C4-2B (cell line): ENCODE data around the gene COL13A1.

Experiments
- H3K27ac ChIP-seq: fragments of 450-650 bp; 2 replicates; pipeline ENCODE4 v1.5.1; 2017
- CTCF ChIP-seq: fragments of 450-650 bp; conservative IDR thresholded peaks from 2 replicates; pipeline ENCODE4 v1.5.1; 2017; ENCODE audit warnings: mild to moderate bottlenecking
- ZFX ChIP-seq: fragments of 450-650 bp; IDR thresholded peaks from 2 replicates; pipeline ENCODE4 v1.6.1; 2017

COL13A1 gene

GRCh38 chr10:69974551-69975155, 172.9 kb downstream of the COL13A1 start:
- no peak overlapping the region for H3K27ac ChIP-seq

GRCh38 chr10:69976795-69977546, 175.3 kb downstream of the COL13A1 start:
- TF ChIP-seq CTCF (no peak), ZFX (no peak)

More at GRCh38 chr10:69974551-69975155, 172.9 kb downstream of the COL13A1 start:
- no peak for TF ChIP-seq ZFX
- no peak for TF ChIP-seq CTCF

GRCh38 chr10:69979174-69979573, 177.5 kb downstream of the COL13A1 start:
- TF ChIP-seq ZFX (no peak), CTCF (no peak)
- H3K27ac ChIP-seq, result no peak overlapping the region

More at GRCh38 chr10:69976795-69977546, 175.3 kb downstream of the COL13A1 start:
- no peak overlapping the region for H3K27ac ChIP-seq

GRCh38 chr10:69980672-69981071, 179.0 kb downstream of the COL13A1 start:
- H3K27ac ChIP-seq, result no peak overlapping the region
- TF ChIP-seq CTCF (no peak), ZFX (no peak)

- no peak overlapping the region for H3K27ac ChIP-seq
- TF ChIP-seq CTCF, result no peak
- TF ChIP-seq ZFX, result no peak
Observed at GRCh38 chr10:69988094-69988493, 186.4 kb downstream of the COL13A1 start.

GRCh38 chr10:69991151-69991550, 189.4 kb downstream of the COL13A1 start:
- H3K27ac ChIP-seq, result no peak overlapping the region
- TF ChIP-seq CTCF, result no peak
- no peak for TF ChIP-seq ZFX

- TF ChIP-seq ZFX (no peak), CTCF (no peak)
- H3K27ac ChIP-seq, result no peak overlapping the region
Observed at GRCh38 chr10:69994262-69994661, 192.6 kb downstream of the COL13A1 start.
